ENCODE measurements around the gene SDE2.

DNA sequence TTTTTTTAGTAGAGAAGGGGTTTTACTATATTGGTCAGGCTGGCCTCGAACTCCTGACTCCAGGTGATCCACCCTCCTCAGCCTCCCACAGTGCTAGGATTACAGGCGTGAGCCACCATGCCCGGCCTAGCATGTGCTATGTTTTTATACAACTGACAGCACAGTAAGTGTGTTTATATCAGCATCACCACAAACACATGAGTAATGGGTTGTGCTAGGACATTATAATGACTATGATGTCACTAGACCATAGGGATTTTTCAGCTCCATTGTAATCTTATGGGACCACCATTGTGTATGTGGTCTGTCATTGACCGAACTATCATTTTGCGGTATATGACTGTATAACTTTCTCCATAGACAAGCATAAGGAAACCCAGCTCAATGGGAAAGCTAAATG lies 64.4 kb downstream of the SDE2 start:
- TF ChIP-seq, protein P1, sequence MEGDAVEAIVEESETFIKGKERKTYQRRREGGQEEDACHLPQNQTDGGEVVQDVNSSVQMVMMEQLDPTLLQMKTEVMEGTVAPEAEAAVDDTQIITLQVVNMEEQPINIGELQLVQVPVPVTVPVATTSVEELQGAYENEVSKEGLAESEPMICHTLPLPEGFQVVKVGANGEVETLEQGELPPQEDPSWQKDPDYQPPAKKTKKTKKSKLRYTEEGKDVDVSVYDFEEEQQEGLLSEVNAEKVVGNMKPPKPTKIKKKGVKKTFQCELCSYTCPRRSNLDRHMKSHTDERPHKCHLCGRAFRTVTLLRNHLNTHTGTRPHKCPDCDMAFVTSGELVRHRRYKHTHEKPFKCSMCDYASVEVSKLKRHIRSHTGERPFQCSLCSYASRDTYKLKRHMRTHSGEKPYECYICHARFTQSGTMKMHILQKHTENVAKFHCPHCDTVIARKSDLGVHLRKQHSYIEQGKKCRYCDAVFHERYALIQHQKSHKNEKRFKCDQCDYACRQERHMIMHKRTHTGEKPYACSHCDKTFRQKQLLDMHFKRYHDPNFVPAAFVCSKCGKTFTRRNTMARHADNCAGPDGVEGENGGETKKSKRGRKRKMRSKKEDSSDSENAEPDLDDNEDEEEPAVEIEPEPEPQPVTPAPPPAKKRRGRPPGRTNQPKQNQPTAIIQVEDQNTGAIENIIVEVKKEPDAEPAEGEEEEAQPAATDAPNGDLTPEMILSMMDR (IDR thresholded peaks at IDR 0.05): no peak
- no peak for TF ChIP-seq POLR2A (IDR thresholded peaks at IDR 0.05)
